Mesendoderm (in vitro differentiated cells): ENCODE data around the gene GJC1.

Experiments used
- DNase-seq: peaks from one replicate; pipeline ENCODE4 v3.0.0; 2013
- H2AK5ac ChIP-seq: 2 replicates; pipeline ENCODE4 v1.6.1; 2013; ENCODE audit warnings: low read length, inconsistent platforms
- H2BK120ac ChIP-seq: 2 replicates; pipeline ENCODE4 v1.6.1; 2013; ENCODE audit warnings: low read depth, mild to moderate bottlenecking, low read length, moderate library complexity, mixed read lengths
- H2BK15ac ChIP-seq: replicated peaks from 2 replicates; pipeline ENCODE4 v1.6.1; 2013; ENCODE audit warnings: low read depth, mild to moderate bottlenecking, moderate library complexity
- H2BK5ac ChIP-seq: 2 replicates; pipeline ENCODE4 v1.6.1; 2013; ENCODE audit warnings: low read length, inconsistent platforms
- H3K18ac ChIP-seq: 2 replicates; pipeline ENCODE4 v1.6.1; 2013; ENCODE audit warnings: mild to moderate bottlenecking, low read length, mixed read lengths
- H3K23ac ChIP-seq: one replicate; pipeline ENCODE4 v1.6.1; 2013; ENCODE audit warnings: low read length
- H3K27ac ChIP-seq: 2 replicates; pipeline ENCODE4 v1.5.1; 2013; ENCODE audit warnings: low read depth, mild to moderate bottlenecking, inconsistent platforms, low read length, moderate library complexity
- H3K27me3 ChIP-seq: 2 replicates; pipeline ENCODE4 v1.6.1; 2013; ENCODE audit warnings: low read length, control low read depth, mild to moderate bottlenecking, inconsistent platforms; ENCODE audit not compliant: insufficient read depth, poor library complexity
- H3K36me3 ChIP-seq: 2 replicates; pipeline ENCODE4 v1.6.1; 2013; ENCODE audit warnings: low read length, inconsistent platforms; ENCODE audit not compliant: control insufficient read depth, insufficient read depth
- H3K4ac ChIP-seq: one replicate; pipeline ENCODE4 v1.6.1; 2013; ENCODE audit warnings: low read depth, mild to moderate bottlenecking, low read length, moderate library complexity
- H3K4me1 ChIP-seq: 2 replicates; pipeline ENCODE4 v1.6.1; 2013; ENCODE audit warnings: low read depth, low read length, inconsistent platforms; ENCODE audit not compliant: control insufficient read depth
- H3K4me2 ChIP-seq: 2 replicates; pipeline ENCODE4 v1.6.1; 2013; ENCODE audit warnings: low read length
- H3K4me3 ChIP-seq: 2 replicates; pipeline ENCODE4 v1.5.1; 2013; ENCODE audit warnings: mild to moderate bottlenecking, low read length
- H3K56ac ChIP-seq: one replicate; pipeline ENCODE4 v1.6.1; 2013; ENCODE audit warnings: low read length
- H3K79me1 ChIP-seq: 2 replicates; pipeline ENCODE4 v1.6.1; 2013; ENCODE audit warnings: low read length, inconsistent platforms
- H3K79me2 ChIP-seq: 2 replicates; pipeline ENCODE4 v1.6.1; 2013; ENCODE audit warnings: mild to moderate bottlenecking, low read length; ENCODE audit not compliant: control insufficient read depth, insufficient read depth
- H3K9ac ChIP-seq: 2 replicates; pipeline ENCODE4 v1.6.1; 2013; ENCODE audit warnings: low read length, inconsistent platforms
- H4K5ac ChIP-seq: one replicate; pipeline ENCODE4 v1.6.1; 2013; ENCODE audit warnings: low read length
- H4K8ac ChIP-seq: one replicate; pipeline ENCODE4 v1.6.1; 2013; ENCODE audit warnings: low read depth, mild to moderate bottlenecking, control low read depth, low read length, moderate library complexity
- WGBS: extraction: QIAGEN DNeasy Blood & Tissue Kit; methylation state at CpG from one replicate; pipeline ENCODE4 v1.1.7; 2013; ENCODE audit warnings: low lambda C conversion rate, missing lambda C conversion rate; ENCODE audit not compliant: insufficient coverage; ENCODE audit errors: extremely low coverage; 5-methylcytosine and 5-hydroxymethylcytosine counted together

Gene GJC1

DNA sequence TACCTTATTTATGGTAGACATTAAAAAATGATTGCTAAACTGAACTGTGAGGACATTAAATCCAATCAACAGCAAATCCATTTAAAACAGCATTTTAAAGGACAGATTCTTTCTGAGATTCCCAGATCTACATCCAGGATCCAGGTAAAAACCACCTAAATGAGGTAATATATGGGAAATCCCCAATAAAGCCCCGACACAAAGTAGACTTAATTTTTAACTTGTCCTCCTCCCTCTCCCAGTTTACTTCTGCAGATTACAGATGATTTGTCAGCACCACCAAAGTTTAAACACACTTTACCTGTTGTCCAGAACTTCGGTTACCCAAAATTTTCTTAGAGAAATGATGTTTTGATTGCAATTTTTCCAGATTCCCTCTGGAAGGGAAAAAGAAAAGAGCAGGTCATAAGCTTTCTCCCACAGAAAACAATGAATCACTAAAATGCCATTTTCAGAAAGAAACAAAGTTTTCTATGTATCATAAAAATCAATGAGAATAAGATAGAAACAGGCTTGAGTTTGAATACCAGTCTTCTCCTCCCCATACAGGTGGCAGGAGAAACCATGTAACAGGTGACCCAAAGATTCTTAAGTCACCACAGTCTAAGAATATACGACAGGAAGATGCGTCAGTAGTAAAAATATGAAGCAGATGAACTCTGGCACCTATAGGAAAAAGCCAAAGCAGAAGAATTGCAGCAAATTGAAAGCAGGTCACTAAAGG lies 22.8 kb downstream of the GJC1 start:
- Histone ChIP-seq H3K4me3 (no peak overlapping the region), H3K4me1 (no peaks in the 10 kb centered on the region), H3K9ac (no peak overlapping the region), H3K56ac (no peak overlapping the region), H3K18ac (no peak overlapping the region), H2AK5ac (no peak overlapping the region), H3K27ac (no peak overlapping the region), H3K4me2 (no peak overlapping the region), H3K79me1 (peaks cover 18% of the 10 kb centered on the region), H2BK5ac (no peak overlapping the region), H4K8ac (no peak overlapping the region), H2BK120ac (no peak overlapping the region), H3K36me3 (peaks cover 10% of the 10 kb centered on the region), H3K27me3 (no peaks in the 10 kb centered on the region), H3K4ac (no peak overlapping the region), H4K5ac (no peak overlapping the region), H2BK15ac (no peak overlapping the region), H3K23ac (no peak overlapping the region), H3K79me2 (peaks cover 32% of the 10 kb centered on the region)
- WGBS, result no CpG with 5 or more reads among the region's 4 CpGs
- no peak for DNase-seq

DNA sequence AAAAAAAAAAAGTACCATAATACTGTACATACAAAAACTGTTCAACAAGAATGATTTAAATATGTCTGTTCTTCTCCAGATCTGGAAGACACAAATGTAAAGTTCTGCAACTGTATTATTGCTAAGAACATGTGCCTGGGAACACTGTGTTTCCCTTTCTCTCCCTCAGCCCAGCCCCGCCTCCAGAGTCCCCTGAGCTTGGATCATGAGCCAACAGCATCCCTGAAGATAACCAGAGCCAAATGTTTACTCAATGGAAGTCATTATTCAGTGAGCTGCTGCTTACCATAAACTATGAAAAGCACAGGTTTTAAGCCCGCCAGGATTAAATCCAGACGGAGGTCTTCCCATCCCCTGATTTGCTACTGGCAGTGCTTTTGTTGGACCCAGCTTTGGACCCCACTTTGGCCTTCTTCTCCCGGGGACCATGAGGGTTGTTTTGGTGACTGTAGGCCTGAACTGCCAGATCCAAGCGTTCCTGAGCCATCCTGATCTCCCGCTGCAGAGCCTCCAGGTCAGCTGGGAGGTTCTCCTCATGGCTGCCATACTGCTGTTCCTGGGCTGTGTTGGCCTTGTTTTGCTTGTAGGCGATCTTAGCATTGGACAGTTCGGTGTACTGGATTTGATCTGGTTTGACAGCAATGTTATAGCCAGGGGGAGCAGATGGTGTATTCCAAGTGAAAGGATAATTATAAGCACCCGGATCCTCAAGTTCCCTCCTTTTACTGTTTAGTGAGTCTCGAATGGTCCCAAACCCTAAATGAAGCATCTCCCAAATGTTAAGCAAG lies 25.6 kb downstream of the GJC1 start:
- no peak overlapping the region for H4K5ac ChIP-seq
- H3K4ac ChIP-seq, result no peak overlapping the region
- DNase-seq, result no peak
- no peak overlapping the region for H2AK5ac ChIP-seq
- H3K36me3 ChIP-seq, result peaks cover 11% of the 10 kb centered on the region
- no peak overlapping the region for H3K23ac ChIP-seq
- no peak overlapping the region for H2BK15ac ChIP-seq
- peaks cover 21% of the 10 kb centered on the region for H3K79me1 ChIP-seq
- WGBS, result no CpG with 5 or more reads among the region's 10 CpGs
- no peak overlapping the region for H3K4me2 ChIP-seq
- no peaks in the 10 kb centered on the region for H3K27me3 ChIP-seq
- no peak overlapping the region for H3K27ac ChIP-seq
- no peaks in the 10 kb centered on the region for H3K4me1 ChIP-seq
- no peak overlapping the region for H3K9ac ChIP-seq
- no peak overlapping the region for H4K8ac ChIP-seq
- peaks cover 21% of the 10 kb centered on the region for H3K79me2 ChIP-seq
- H3K56ac ChIP-seq, result no peak overlapping the region
- no peak overlapping the region for H2BK5ac ChIP-seq
- H3K4me3 ChIP-seq, result no peak overlapping the region
- H3K18ac ChIP-seq, result no peak overlapping the region
- H2BK120ac ChIP-seq, result no peak overlapping the region

DNA sequence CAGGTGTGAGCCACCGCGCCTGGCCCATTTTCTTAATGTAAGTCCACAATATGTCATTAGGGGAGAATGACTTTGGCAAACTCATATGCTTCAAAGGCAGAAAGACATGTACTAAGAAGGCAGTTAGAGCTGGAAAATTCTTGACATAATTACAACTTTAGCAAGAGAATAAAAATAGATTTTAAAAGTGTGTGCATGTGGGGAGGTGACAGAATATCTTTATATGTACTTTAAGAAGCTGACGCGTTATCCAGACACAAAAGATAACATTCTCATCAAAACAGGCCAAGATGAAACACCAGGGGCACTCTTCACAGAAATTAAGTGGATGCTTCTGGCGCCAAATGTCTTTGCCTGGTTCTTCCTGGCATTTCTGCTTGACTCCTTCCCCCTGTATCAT lies 28.2 kb downstream of the GJC1 start:
- H3K56ac ChIP-seq, result no peak overlapping the region
- H4K5ac ChIP-seq, result no peak overlapping the region
- no peak overlapping the region for H3K4ac ChIP-seq
- H4K8ac ChIP-seq, result no peak overlapping the region
- no peak overlapping the region for H3K4me3 ChIP-seq
- peaks cover 12% of the 10 kb centered on the region for H3K79me1 ChIP-seq
- H2BK15ac ChIP-seq, result no peak overlapping the region
- H3K4me1 ChIP-seq, result no peaks in the 10 kb centered on the region
- H3K36me3 ChIP-seq, result peaks cover 11% of the 10 kb centered on the region
- H2AK5ac ChIP-seq, result no peak overlapping the region
- H2BK5ac ChIP-seq, result no peak overlapping the region
- DNase-seq, result no peak
- no peak overlapping the region for H2BK120ac ChIP-seq
- H3K23ac ChIP-seq, result no peak overlapping the region
- no peak overlapping the region for H3K9ac ChIP-seq
- H3K79me2 ChIP-seq, result peaks cover 8% of the 10 kb centered on the region
- H3K27me3 ChIP-seq, result no peaks in the 10 kb centered on the region
- H3K27ac ChIP-seq, result no peak overlapping the region
- H3K4me2 ChIP-seq, result no peak overlapping the region
- H3K18ac ChIP-seq, result no peak overlapping the region
- no CpG with 5 or more reads among the region's 5 CpGs for whole genome bisulfite sequencing

- H3K36me3 ChIP-seq, result peaks cover 2% of the 10 kb centered on the region
- DNase-seq, result no peak
- no peak overlapping the region for H2BK5ac ChIP-seq
- no CpG with 5 or more reads among the region's 2 CpGs for WGBS
- no peak overlapping the region for H3K4me2 ChIP-seq
- no peak overlapping the region for H3K23ac ChIP-seq
- H3K56ac ChIP-seq, result no peak overlapping the region
- H3K79me2 ChIP-seq, result no peaks in the 10 kb centered on the region
- no peak overlapping the region for H3K18ac ChIP-seq
- H3K4me3 ChIP-seq, result no peak overlapping the region
- no peak overlapping the region for H2BK120ac ChIP-seq
- H3K27ac ChIP-seq, result no peak overlapping the region
- no peak overlapping the region for H3K9ac ChIP-seq
- H2AK5ac ChIP-seq, result no peak overlapping the region
- no peak overlapping the region for H2BK15ac ChIP-seq
- no peak overlapping the region for H4K5ac ChIP-seq
- no peaks in the 10 kb centered on the region for H3K4me1 ChIP-seq
- H3K4ac ChIP-seq, result no peak overlapping the region
- no peaks in the 10 kb centered on the region for H3K27me3 ChIP-seq
- H4K8ac ChIP-seq, result no peak overlapping the region
- H3K79me1 ChIP-seq, result peaks cover 4% of the 10 kb centered on the region
Observed at GRCh38 chr17:44798356-44798755, 31.7 kb downstream of the GJC1 start.

GRCh38 chr17:44797802-44798201 lies 32.3 kb downstream of the GJC1 start:
- Histone ChIP-seq H2BK15ac (no peak overlapping the region), H3K4ac (no peak overlapping the region), H3K9ac (no peak overlapping the region), H3K18ac (no peak overlapping the region), H3K27ac (no peak overlapping the region), H4K8ac (no peak overlapping the region), H3K4me1 (no peaks in the 10 kb centered on the region), H2BK5ac (no peak overlapping the region), H3K4me2 (no peak overlapping the region), H3K4me3 (no peak overlapping the region), H3K36me3 (peaks cover 2% of the 10 kb centered on the region), H3K79me2 (no peaks in the 10 kb centered on the region), H4K5ac (no peak overlapping the region), H3K56ac (no peak overlapping the region), H2AK5ac (no peak overlapping the region), H2BK120ac (no peak overlapping the region), H3K23ac (no peak overlapping the region), H3K27me3 (no peaks in the 10 kb centered on the region), H3K79me1 (peaks cover 4% of the 10 kb centered on the region)
- WGBS, result no CpG with 5 or more reads among the region's 11 CpGs
- no peak for DNase-seq
